Lung (tissue), 12 donors: Measurements from ENCODE around the gene RELN. TPM values are rescaled to one million over a fixed set of nuclear protein-coding genes. Genes with fewer than 3 reads are reported as not detected.

Experiments
- ATAC-seq: fragments of 200-7000 bp; cut with Tn5 transposase; one replicate; pipeline ENCODE4 v1.9.1; 2020; ENCODE audit warnings: moderate number of reproducible peaks; ENCODE audit not compliant: insufficient read depth, low FRiP score
- DNase-seq, 3 donors: peaks; one replicate each; pipeline ENCODE4 v3.0.0-alpha.2; 2013 to 2017
- H3K27ac ChIP-seq, 2 donors: one replicate each; pipeline ENCODE4 v1.5.1; 2013; ENCODE audit warnings: mild to moderate bottlenecking in 2 of 2, moderate library complexity in 2 of 2, control low read depth in 1 of 2, inconsistent platforms in 1 of 2, low read depth in 1 of 2, low read length in 1 of 2
- H3K27me3 ChIP-seq, 3 donors: one replicate each; pipeline ENCODE4 v1.5.1; 2013; ENCODE audit warnings: low read length in 2 of 3; ENCODE audit not compliant: control insufficient read depth in 3 of 3, insufficient read depth in 3 of 3
- H3K36me3 ChIP-seq, 4 donors: one replicate each; pipeline ENCODE4 v1.5.1; 2013; ENCODE audit warnings: low read length in 4 of 4, mild to moderate bottlenecking in 1 of 4, moderate library complexity in 1 of 4; ENCODE audit not compliant: control insufficient read depth in 4 of 4, insufficient read depth in 4 of 4
- H3K4me1 ChIP-seq, 5 donors: one replicate each; pipeline ENCODE4 v1.5.1; 2013; ENCODE audit warnings: low read length in 5 of 5, mild to moderate bottlenecking in 2 of 5, moderate library complexity in 1 of 5; ENCODE audit not compliant: control insufficient read depth in 5 of 5, insufficient read depth in 5 of 5
- H3K4me3 ChIP-seq: one replicate; pipeline ENCODE4 v1.5.1; 2013; ENCODE audit warnings: mild to moderate bottlenecking, control low read depth, moderate library complexity
- H3K9ac ChIP-seq, 2 donors: one replicate each; pipeline ENCODE4 v1.5.1; 2013; ENCODE audit warnings: low read length in 2 of 2, control low read depth in 1 of 2; ENCODE audit not compliant: insufficient read depth in 1 of 2
- H3K9me3 ChIP-seq, 4 donors: one replicate each; pipeline ENCODE4 v1.5.1; 2013; ENCODE audit warnings: low read length in 3 of 4, mild to moderate bottlenecking in 1 of 4, moderate library complexity in 1 of 4; ENCODE audit not compliant: control insufficient read depth in 4 of 4, insufficient read depth in 3 of 4
- CTCF ChIP-seq: IDR thresholded peaks from 2 replicates; pipeline ENCODE4 v1.5.1; 2012; ENCODE audit warnings: mild to moderate bottlenecking; ENCODE audit errors: control extremely low read depth, extremely low read depth
- WGBS, 2 donors: extraction: QIAGEN DNeasy Blood & Tissue Kit; methylation state at CpG; one replicate each; pipeline ENCODE4 v1.1.7; 2013; 5-methylcytosine and 5-hydroxymethylcytosine counted together
- polyA plus RNA-seq, 2 donors: library from polyadenylated mRNA; stranded (reverse); fragments of 200-250 nt; gene quantifications; one replicate each; pipeline ENCODE4 v1.2.1, GENCODE V29; 2013
- total RNA-seq, 2 donors: library from RNA; depleted of rRNA in 1 of 2; stranded (reverse); fragments of >200 nt in 1 of 2; gene quantifications; one replicate each; pipeline ENCODE4 v1.2.1, GENCODE V29; 2014 to 2021
- donor health status: control.
- donor health status: control.
- donor health status: Bipolar disorder and iron deficiency.
- donor health status: healthy.
- donor health status: DM: yes; HTN: yes; CAD: no.

RELN gene
- total and polyA plus RNA-seq, 4 donors = 0.24 to 7.7 (median 2.0) TPM

- no peaks in the 10 kb centered on the region for H3K36me3 ChIP-seq
- H3K9me3 ChIP-seq = no peaks in the 10 kb centered on the region
- H3K4me1 ChIP-seq = no peaks in the 10 kb centered on the region
- WGBS, 2 donors = 33 to 58% methylated on average over 1 of the region's 1 CpG
- no peak for ATAC-seq
- DNase-seq = no peak
- no peaks in the 10 kb centered on the region for H3K27me3 ChIP-seq
- H3K9ac ChIP-seq = no peak overlapping the region
- TF ChIP-seq CTCF = no peak
- H3K27ac ChIP-seq = no peak overlapping the region
- no peak overlapping the region for H3K4me3 ChIP-seq
Observed at GRCh38 chr7:103637094-103637493, 352.4 kb downstream of the RELN start.

- no peak overlapping the region for H3K27ac ChIP-seq
- TF ChIP-seq CTCF = no peak
- no peak overlapping the region for H3K4me3 ChIP-seq
- no peak overlapping the region for H3K9ac ChIP-seq
- H3K4me1 ChIP-seq = no peaks in the 10 kb centered on the region
- H3K27me3 ChIP-seq = no peaks in the 10 kb centered on the region
- no peaks in the 10 kb centered on the region for H3K9me3 ChIP-seq
- 72 to 73% methylated on average over 5 of the region's 5 CpGs for WGBS, 2 donors
- no peaks in the 10 kb centered on the region for H3K36me3 ChIP-seq
- ATAC-seq (no peak), DNase-seq (no peak)
Observed at GRCh38 chr7:103636153-103636552, 353.3 kb downstream of the RELN start.

- DNase-seq = no peak
- WGBS, 2 donors = 83 to 84% methylated on average over 1 of the region's 1 CpG
- H3K9me3 ChIP-seq = no peaks in the 10 kb centered on the region
- H3K27ac ChIP-seq = no peak overlapping the region
- no peaks in the 10 kb centered on the region for H3K36me3 ChIP-seq
- H3K9ac ChIP-seq = no peak overlapping the region
- H3K4me1 ChIP-seq = no peaks in the 10 kb centered on the region
- H3K4me3 ChIP-seq = no peak overlapping the region
- no peak for TF ChIP-seq CTCF
- ATAC-seq = no peak
- no peaks in the 10 kb centered on the region for H3K27me3 ChIP-seq
Observed at GRCh38 chr7:103632972-103633371, 356.5 kb downstream of the RELN start.

- no peak for TF ChIP-seq CTCF
- WGBS, 2 donors = 51 to 60% methylated on average over 5 of the region's 5 CpGs
- no peaks in the 10 kb centered on the region for H3K27me3 ChIP-seq
- DNase-seq (no peak), ATAC-seq (no peak)
- H3K9ac ChIP-seq = no peak overlapping the region
- H3K36me3 ChIP-seq = no peaks in the 10 kb centered on the region
- no peak overlapping the region for H3K4me3 ChIP-seq
- no peaks in the 10 kb centered on the region for H3K4me1 ChIP-seq
- no peaks in the 10 kb centered on the region for H3K9me3 ChIP-seq
- no peak overlapping the region for H3K27ac ChIP-seq
Observed at GRCh38 chr7:103632005-103632639, 357.3 kb downstream of the RELN start.
